Measurements from ENCODE around the gene CDC42BPB. TPM values are rescaled to one million over a fixed set of nuclear protein-coding genes. Genes with fewer than 3 reads are reported as not detected.

Gene CDC42BPB
- total RNA-seq, 4 donors from 2014 or later = 105 to 178 (median 107) TPM

GRCh38 chr14:103084021-103084919, 26.9 kb upstream of the CDC42BPB start, which contains the start of gene LBHD2:
LBHD2 (plus strand) TSS chr14:103084210; CDS start chr14:103086013, 1,803 bp downstream.
- Histone ChIP-seq H3K36me3 (no peaks in the 10 kb centered on the region), H3K4me3 (peak within 1 kb of the TSS; percentile 33), H3K4me1 (peaks cover 7% of the 10 kb centered on the region), H3K27me3 (peaks cover 35% of the 10 kb centered on the region), H3K27ac (no peak within 1 kb of the TSS), H3K9me3 (no peaks in the 10 kb centered on the region)
- no peak for TF ChIP-seq POLR2A (IDR thresholded peaks at IDR 0.05)
- no peak for TF ChIP-seq EP300 (IDR thresholded peaks at IDR 0.05)
- no peak for TF ChIP-seq POLR2AphosphoS5 (IDR thresholded peaks at IDR 0.05)
- no peak for TF ChIP-seq CTCF (IDR thresholded peaks at IDR 0.05)
- 25% methylated on average over 19 of the region's 61 CpGs for WGBS
- no peak for DNase-seq (ENCODE audit: low spot score in 2 of 2)

- 94% methylated on average over 2 of the region's 2 CpGs for WGBS
- no peak overlapping the region for H3K27ac ChIP-seq
- H3K4me3 ChIP-seq = no peak overlapping the region
- peaks cover 29% of the 10 kb centered on the region for H3K27me3 ChIP-seq
- no peak for TF ChIP-seq POLR2AphosphoS5 (IDR thresholded peaks at IDR 0.05)
- no peak for TF ChIP-seq POLR2A (IDR thresholded peaks at IDR 0.05)
- TF ChIP-seq EP300 (IDR thresholded peaks at IDR 0.05) = no peak
- no peak for TF ChIP-seq CTCF (IDR thresholded peaks at IDR 0.05)
- no peak for DNase-seq (ENCODE audit: low spot score in 2 of 2)
- H3K36me3 ChIP-seq = no peaks in the 10 kb centered on the region
- H3K9me3 ChIP-seq = no peaks in the 10 kb centered on the region
- H3K4me1 ChIP-seq = peaks cover 7% of the 10 kb centered on the region
Measured at GRCh38 chr14:103081951-103082350, 24.6 kb upstream of the CDC42BPB start.

- TF ChIP-seq EP300 (IDR thresholded peaks at IDR 0.05) = no peak
- TF ChIP-seq POLR2AphosphoS5 (IDR thresholded peaks at IDR 0.05) = no peak
- no peak for TF ChIP-seq POLR2A (IDR thresholded peaks at IDR 0.05)
- TF ChIP-seq CTCF (IDR thresholded peaks at IDR 0.05) = no peak
- Histone ChIP-seq H3K9me3 (no peaks in the 10 kb centered on the region), H3K36me3 (no peaks in the 10 kb centered on the region), H3K4me3 (no peak overlapping the region), H3K4me1 (peaks cover 21% of the 10 kb centered on the region), H3K27me3 (peaks cover 6% of the 10 kb centered on the region), H3K27ac (no peak overlapping the region)
- DNase-seq (ENCODE audit: low spot score in 2 of 2) = no peak
- 70% methylated on average over 9 of the region's 11 CpGs for WGBS
Measured at GRCh38 chr14:103078860-103079587, 21.7 kb upstream of the CDC42BPB start.

GRCh38 chr14:103078420-103078749, 21.0 kb upstream of the CDC42BPB start:
- H3K27ac ChIP-seq = no peak overlapping the region
- peaks cover 3% of the 10 kb centered on the region for H3K27me3 ChIP-seq
- no peak overlapping the region for H3K4me3 ChIP-seq
- TF ChIP-seq POLR2AphosphoS5 (IDR thresholded peaks at IDR 0.05) (no peak), CTCF (IDR thresholded peaks at IDR 0.05) (peak; percentile 68 to 85), EP300 (IDR thresholded peaks at IDR 0.05) (no peak), POLR2A (IDR thresholded peaks at IDR 0.05) (no peak)
- H3K9me3 ChIP-seq = no peaks in the 10 kb centered on the region
- peak; percentile 87 to 94 for DNase-seq (ENCODE audit: low spot score in 2 of 2)
- H3K4me1 ChIP-seq = peaks cover 25% of the 10 kb centered on the region
- no peaks in the 10 kb centered on the region for H3K36me3 ChIP-seq
- WGBS = 11% methylated on average over 9 of the region's 9 CpGs

Measured in suprapubic skin (tissue), 4 donors.